Islet of Langerhans (tissue), 1 donor: ENCODE data around the gene RAB18.
"Not testable (repeated sequence)": the region's sequence is repeated elsewhere in the genome, so short reads cannot be mapped to it uniquely, and the experiment has no call there.

Source experiments
- FAIRE-seq: peaks from one replicate; lab custom pipeline; 2011; peaks lifted over from hg19 to GRCh38; lab: Jason Lieb, UNC

The RAB18 gene

GRCh38 chr10:27504007-27504807 is at the start of gene RAB18:
Gene RAB18 (plus strand): TSS chr10:27504304. CDS start chr10:27504370, 66 bp downstream.
- FAIRE-seq = peak; percentile 53

GRCh38 chr10:27454837-27455236 is 49.3 kb upstream of the RAB18 start:
- no peak for FAIRE-seq

GRCh38 chr10:27457261-27457945 is 46.7 kb upstream of the RAB18 start:
- no peak for FAIRE-seq

DNA sequence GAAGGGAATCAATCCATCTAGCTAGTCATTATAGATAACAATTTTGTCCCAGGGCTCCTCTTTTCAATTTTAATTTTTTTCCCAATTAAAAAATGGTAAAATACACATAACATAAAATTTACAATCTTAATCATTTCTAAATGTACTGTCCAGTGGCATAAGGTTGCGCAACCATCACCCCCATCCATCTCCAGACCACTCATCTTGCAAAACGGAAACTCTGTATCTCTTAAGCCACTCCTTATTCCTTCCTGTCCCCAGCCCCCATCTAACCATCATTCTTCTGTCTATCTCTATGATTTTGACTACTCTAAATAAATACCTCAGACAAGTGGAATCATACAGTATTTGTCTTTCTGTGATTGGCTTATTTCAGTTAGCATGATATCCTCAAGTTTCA is 46.1 kb upstream of the RAB18 start:
- FAIRE-seq = no peak

- no peak for FAIRE-seq
Observed at GRCh38 chr10:27461312-27461711, 42.8 kb upstream of the RAB18 start.

- FAIRE-seq = no peak
Observed at GRCh38 chr10:27463961-27464360, 40.1 kb upstream of the RAB18 start.

- no peak for FAIRE-seq
Observed at GRCh38 chr10:27464993-27465392, 39.1 kb upstream of the RAB18 start.

DNA sequence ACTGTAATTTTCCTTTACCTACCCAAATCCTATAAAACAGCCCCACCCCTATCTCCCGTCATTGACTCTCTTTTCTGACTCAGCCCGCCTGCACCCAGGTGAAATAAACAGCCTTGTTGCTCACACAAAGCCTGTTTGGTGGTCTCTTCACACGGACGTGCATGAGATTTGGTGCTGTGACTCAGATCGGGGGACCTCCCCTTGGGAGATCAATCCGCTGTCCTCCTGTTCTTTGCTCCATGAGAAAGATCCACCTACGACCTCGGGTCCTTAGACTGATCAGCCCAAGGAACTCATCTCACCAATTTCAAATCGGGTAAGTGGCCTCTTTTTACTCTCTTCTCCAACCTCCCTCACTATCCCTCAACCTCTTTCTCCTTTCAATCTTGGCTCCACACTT is 38.5 kb upstream of the RAB18 start:
- not testable (repeated sequence) for FAIRE-seq

DNA sequence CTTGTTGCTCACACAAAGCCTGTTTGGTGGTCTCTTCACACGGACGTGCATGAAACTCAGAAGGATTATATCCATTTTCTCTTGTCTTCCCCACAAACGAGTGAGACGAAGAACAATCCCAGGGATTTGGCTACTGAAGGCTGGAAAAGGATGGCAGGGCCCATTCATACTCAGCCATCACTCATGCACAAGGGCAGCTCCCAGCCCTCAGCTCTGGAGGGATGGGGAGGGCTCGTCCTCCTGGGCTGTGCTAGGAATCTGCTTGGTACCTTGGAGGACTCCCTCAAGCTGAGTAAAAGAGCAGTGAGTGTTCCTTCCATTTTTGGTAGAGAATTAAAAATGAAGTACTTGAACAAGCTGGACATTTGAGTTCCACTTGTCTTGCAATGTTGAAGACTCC is 33.2 kb upstream of the RAB18 start:
- FAIRE-seq = no peak

GRCh38 chr10:27474741-27475140 is 29.4 kb upstream of the RAB18 start:
- no peak for FAIRE-seq

- FAIRE-seq = no peak
Observed at GRCh38 chr10:27479016-27479415, 25.1 kb upstream of the RAB18 start.

GRCh38 chr10:27481486-27481885 is 22.6 kb upstream of the RAB18 start:
- FAIRE-seq = no peak

- peak; percentile 30 for FAIRE-seq
Observed at GRCh38 chr10:27482984-27483956, 20.8 kb upstream of the RAB18 start.

DNA sequence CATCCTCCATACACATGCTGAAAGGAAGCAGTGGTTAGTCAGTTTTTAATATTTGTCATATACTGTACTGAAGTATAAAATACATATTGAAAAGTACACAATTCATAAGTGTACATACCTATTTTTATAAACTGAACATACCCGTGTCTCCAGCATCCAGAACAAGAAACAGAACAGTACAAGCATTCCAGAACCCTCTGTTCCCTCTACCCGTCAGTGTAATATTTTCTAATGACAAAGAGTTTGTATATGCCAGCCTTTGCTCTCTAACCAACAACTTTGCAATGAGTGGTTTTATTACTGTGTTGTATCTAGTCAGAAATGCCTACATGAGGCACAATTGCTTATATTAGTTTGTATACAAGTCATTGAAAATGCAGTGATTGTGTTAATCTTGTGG is 18.7 kb upstream of the RAB18 start:
- FAIRE-seq = no peak

DNA sequence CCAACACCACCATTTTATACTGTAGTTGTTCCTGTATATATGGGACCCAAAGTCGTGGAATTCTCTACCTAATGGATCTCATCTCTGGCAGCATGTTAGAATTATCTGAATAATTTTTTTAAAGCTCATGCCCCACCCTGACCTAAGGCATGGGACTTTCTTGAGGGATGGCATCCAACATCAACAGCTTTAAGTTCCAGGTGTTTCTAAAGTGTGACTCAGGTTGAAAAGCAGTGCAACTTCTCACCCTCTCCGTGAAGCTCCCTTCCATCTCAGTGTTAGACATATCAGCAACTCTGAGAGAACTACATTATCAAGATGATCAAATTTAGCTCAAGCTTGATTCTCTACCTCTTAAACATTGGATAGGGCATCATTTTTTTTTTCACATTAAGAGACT is 18.1 kb upstream of the RAB18 start:
- no peak for FAIRE-seq

DNA sequence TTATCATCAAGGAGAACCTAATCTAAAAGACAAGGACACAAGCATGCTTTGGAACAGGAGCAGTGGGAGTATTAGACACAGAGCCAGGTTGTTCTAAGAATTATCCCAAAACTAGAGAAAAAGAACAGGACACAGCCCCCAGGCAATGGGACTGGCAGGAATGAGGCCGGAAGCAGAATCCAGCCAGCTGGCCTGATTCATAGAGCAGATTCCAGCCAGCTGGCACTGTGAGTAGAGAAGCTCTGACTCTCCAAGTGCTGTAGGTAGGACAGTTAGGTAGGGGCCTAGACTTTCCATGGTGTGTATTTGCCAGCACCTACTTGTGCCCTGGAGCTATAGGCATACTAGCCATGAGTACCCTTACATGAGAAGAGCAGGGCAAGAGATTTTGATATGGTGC is 13.3 kb upstream of the RAB18 start:
- FAIRE-seq = no peak

DNA sequence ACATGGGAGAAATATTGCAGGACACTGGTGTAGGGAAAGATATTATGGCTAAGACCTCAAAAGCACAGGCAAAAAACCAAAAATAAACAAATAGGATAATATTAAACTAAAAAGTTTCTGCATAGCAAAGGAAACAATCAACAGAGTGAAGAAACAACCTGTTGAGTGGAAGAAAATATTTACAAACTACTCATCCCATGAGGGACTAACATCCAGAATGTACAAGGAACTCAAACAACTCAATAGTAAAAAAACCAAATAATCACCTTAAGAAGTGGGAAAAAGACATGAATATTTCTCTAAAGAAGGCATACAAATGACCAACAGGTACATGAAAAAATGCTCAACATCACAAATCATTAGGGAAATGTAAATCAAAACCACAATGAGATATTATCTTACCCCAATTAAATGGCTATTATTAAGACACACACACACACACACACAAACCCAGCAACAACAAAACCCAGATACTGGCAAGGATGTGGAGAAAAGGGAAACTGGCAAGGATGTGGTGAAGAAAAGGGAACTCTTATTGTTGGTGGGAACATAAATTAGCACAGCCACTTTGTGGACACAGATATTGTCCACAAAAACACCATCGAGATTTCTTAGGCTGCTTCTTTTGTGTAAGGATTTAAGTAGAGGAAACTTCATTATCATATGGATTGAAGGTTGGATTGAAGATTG is 9.8 kb upstream of the RAB18 start:
- no peak for FAIRE-seq

- no peak for FAIRE-seq
Observed at GRCh38 chr10:27496137-27496536, 8.0 kb upstream of the RAB18 start.

DNA sequence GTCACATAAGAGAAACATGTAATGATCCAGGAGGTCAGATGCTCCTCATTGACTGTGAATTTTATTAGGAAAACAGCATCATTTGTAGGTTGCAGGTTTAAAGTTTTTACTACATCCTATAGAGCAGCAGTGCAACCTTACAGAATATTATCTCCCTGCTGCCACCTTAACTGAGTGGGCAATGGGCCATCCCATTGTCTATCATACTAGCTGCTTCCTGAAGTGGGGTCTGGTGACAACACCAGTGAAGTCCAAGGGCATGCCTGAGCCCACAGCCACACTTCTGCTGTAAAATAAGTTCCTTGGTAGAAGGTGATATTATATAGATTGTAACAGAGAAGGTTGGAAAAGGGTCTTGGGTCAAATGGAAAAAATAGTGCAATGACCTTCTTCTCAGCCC is 4.0 kb upstream of the RAB18 start:
- FAIRE-seq = no peak

GRCh38 chr10:27500886-27501285 is 3.2 kb upstream of the RAB18 start:
- no peak for FAIRE-seq

DNA sequence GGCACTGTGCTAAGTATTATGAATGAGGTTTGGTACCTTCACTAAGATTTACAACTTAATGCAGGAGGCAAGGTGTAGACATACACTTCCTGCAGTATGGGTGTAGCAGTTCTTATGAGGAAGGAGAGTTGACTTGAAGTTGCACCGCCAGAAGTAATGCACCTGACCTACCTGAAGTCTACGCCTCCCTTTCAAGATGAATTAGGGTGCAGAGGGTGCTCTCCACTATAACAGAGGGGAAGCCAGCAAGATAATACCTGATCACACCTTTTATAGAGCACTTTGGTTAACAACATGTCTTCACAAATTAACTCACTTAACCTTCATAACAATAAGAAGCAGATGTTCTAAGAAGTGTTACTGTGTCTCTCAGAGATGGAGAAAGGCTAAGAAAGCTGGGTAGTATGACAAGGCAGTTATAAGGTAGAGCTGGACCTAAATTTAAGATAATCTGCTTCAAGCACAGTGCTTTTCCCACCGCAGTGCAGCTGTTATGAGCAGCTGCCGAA is 552 bp upstream of the RAB18 start:
- FAIRE-seq = no peak
